ENCODE results near the gene PCDH9.

- no peak for TF ChIP-seq CTCF (IDR thresholded peaks at IDR 0.05)
- TF ChIP-seq EP300 (IDR thresholded peaks at IDR 0.05) = no peak
- no peak for TF ChIP-seq POLR2A (IDR thresholded peaks at IDR 0.05)
Measured at GRCh38 chr13:66657165-66657881, 572.8 kb downstream of the PCDH9 start.

Data from suprapubic skin (tissue), 3 donors.